T47D (cell line): Measurements from ENCODE around the gene ZNF530.

Source experiments
- DNase-seq, 2 experiments: peaks; one replicate each; pipeline versions ENCODE4 v3.0.0 to v3.0.0-alpha.2; 2011 to 2012; ENCODE audit warnings: low read depth in 1 of 2, low spot score in 1 of 2
- JUND ChIP-seq: IDR thresholded peaks from 2 replicates; pipeline ENCODE4 v1.6.1; 2012; ENCODE audit warnings: low read depth
- in situ Hi-C: cut with HindIII; loops from 2 replicates; pipeline ENCODE4 v1.10.0; 2016; ENCODE audit warnings: low sequenced_read_pairs, low pct_unique_long_range_greater_than_20kb

ZNF530 gene

GRCh38 chr19:57583104-57583520 lies 16.6 kb upstream of the ZNF530 start:
- in situ Hi-C loops, result no loop called here
- TF ChIP-seq JUND, result no peak
- no peak for DNase-seq

GRCh38 chr19:57583521-57584416 lies 15.9 kb upstream of the ZNF530 start, which contains the start of gene ZIK1:
Gene ZIK1, plus strand, starts transcription at chr19:57584145. Its CDS starts 212 bp downstream, at chr19:57584357.
- no peak for TF ChIP-seq JUND
- DNase-seq, result no peak
- in situ Hi-C loops, result no loop called here

- TF ChIP-seq JUND, result no peak
- in situ Hi-C loops, result no loop called here
Observed at GRCh38 chr19:57587529-57587928, 12.2 kb upstream of the ZNF530 start.

GRCh38 chr19:57599377-57599760 lies 316 bp upstream of the ZNF530 start:
- no peak for TF ChIP-seq JUND
- no peak for DNase-seq
- in situ Hi-C loops, result no loop called here

More at GRCh38 chr19:57587529-57587928, 12.2 kb upstream of the ZNF530 start:
- DNase-seq, result no peak

GRCh38 chr19:57606931-57607330 lies 7.2 kb downstream of the ZNF530 start:
- in situ Hi-C loops, result no loop called here
- TF ChIP-seq JUND, result no peak
- DNase-seq, result no peak

GRCh38 chr19:57611113-57611512 lies 11.4 kb downstream of the ZNF530 start:
- TF ChIP-seq JUND, result no peak
- in situ Hi-C loops, result no loop called here
- no peak for DNase-seq

- DNase-seq, result peak; percentile 82 to 90
- in situ Hi-C loops, result no loop called here
- no peak for TF ChIP-seq JUND
Observed at GRCh38 chr19:57613941-57614743, 14.5 kb downstream of the ZNF530 start, which contains the start of gene ZNF134. Gene ZNF134, plus strand, starts transcription at chr19:57614242. Its CDS starts 5,227 bp downstream, at chr19:57619469.

- in situ Hi-C loops, result no loop called here
- no peak for DNase-seq
- TF ChIP-seq JUND, result no peak
Observed at GRCh38 chr19:57615346-57615745, 15.7 kb downstream of the ZNF530 start.

- no peak for TF ChIP-seq JUND
- peak in 1 of 2 experiments; percentile 9 for DNase-seq
- in situ Hi-C loops, result no loop called here
Observed at GRCh38 chr19:57620673-57621348, 21.1 kb downstream of the ZNF530 start.

- in situ Hi-C loops, result no loop called here
- TF ChIP-seq JUND, result no peak
- DNase-seq, result no peak
Observed at GRCh38 chr19:57623091-57623490, 23.4 kb downstream of the ZNF530 start.

- peak; percentile 72 to 94 for DNase-seq
- in situ Hi-C loops, result no loop called here
- no peak for TF ChIP-seq JUND
Observed at GRCh38 chr19:57632987-57633831, 33.5 kb downstream of the ZNF530 start, which contains the start of gene ZNF211. Gene ZNF211, plus strand, starts transcription at chr19:57633168. Its CDS starts 179 bp downstream, at chr19:57633347.
